ENCODE results near the gene MRM1.

GRCh38 chr17:36586138-36586537 is 15.2 kb upstream of the MRM1 start:
- TF ChIP-seq CTCF (IDR thresholded peaks at IDR 0.05 in 4 of 5, conservative IDR thresholded peaks at IDR 0.05 in 1 of 5) (no peak), POLR2A (IDR thresholded peaks at IDR 0.05) (no peak)

All from gastrocnemius medialis (tissue), 4 donors.